ENCODE measurements around the gene SNX14. TPM values are rescaled to one million over a fixed set of nuclear protein-coding genes. Genes with fewer than 3 reads are reported as not detected.

The SNX14 gene
- total RNA-seq, 1 experiment from 2014 or later = 85.0 TPM

- ChIA-PET CTCF (no interaction called here), POLR2A (no interaction called here)
- H3K4me1 Mint-ChIP-seq (ENCODE audit: low read depth, unreplicated experiment) = no peaks in the 10 kb centered on the region
- peaks cover 3% of the 10 kb centered on the region; the same call in 1 of the 2 replicates for H3K4me1 ChIP-seq
- H3K36me3 Mint-ChIP-seq (ENCODE audit: insufficient read depth, unreplicated experiment) = no peaks in the 10 kb centered on the region
- no TSS peak for BruUV-seq (replicated peaks)
- H3K9me3 ChIP-seq = no peaks in the 10 kb centered on the region
- no peaks in the 10 kb centered on the region for H3K36me3 ChIP-seq (ENCODE audit: control insufficient read depth, insufficient read depth, low read length)
- no peaks in the 10 kb centered on the region for H3K27me3 Mint-ChIP-seq (ENCODE audit: insufficient read depth, unreplicated experiment)
- intact Hi-C loops (cut with micrococcal nuclease; ENCODE audit: unreplicated experiment) = no loop called here
- no peaks in the 10 kb centered on the region for H3K9me3 Mint-ChIP-seq (ENCODE audit: unreplicated experiment)
- H3K27me3 ChIP-seq (replicated peaks; ENCODE audit: control insufficient read depth, insufficient read depth, low read length) = no peaks in the 10 kb centered on the region
- DNase-seq = no peak
- no peak for TF ChIP-seq CTCF (IDR thresholded peaks at IDR 0.05; ENCODE audit: insufficient read depth in 1 of 2, low read depth in 1 of 2, low read length in 1 of 2, severe bottlenecking in 1 of 2, unreplicated experiment in 1 of 2)
- no peak overlapping the region for H3K4me3 ChIP-seq (ENCODE audit: low read depth, low read length)
- no peak overlapping the region for H3K27ac Mint-ChIP-seq (ENCODE audit: unreplicated experiment)
- no peak overlapping the region for H3K4me3 Mint-ChIP-seq (ENCODE audit: unreplicated experiment)
Observed at GRCh38 chr6:85479208-85479607, 114.5 kb downstream of the SNX14 start.

- Histone ChIP-seq H3K9me3 (no peaks in the 10 kb centered on the region), H3K27me3 (replicated peaks; ENCODE audit: control insufficient read depth, insufficient read depth, low read length) (no peaks in the 10 kb centered on the region), H3K4me1 (no peaks in the 10 kb centered on the region), H3K4me3 (ENCODE audit: low read depth, low read length) (no peak overlapping the region), H3K36me3 (ENCODE audit: control insufficient read depth, insufficient read depth, low read length) (no peaks in the 10 kb centered on the region)
- Mint-ChIP-seq H3K4me1 (ENCODE audit: low read depth, unreplicated experiment) (no peaks in the 10 kb centered on the region), H3K27me3 (ENCODE audit: insufficient read depth, unreplicated experiment) (no peaks in the 10 kb centered on the region), H3K4me3 (ENCODE audit: unreplicated experiment) (no peak overlapping the region), H3K9me3 (ENCODE audit: unreplicated experiment) (no peaks in the 10 kb centered on the region), H3K36me3 (ENCODE audit: insufficient read depth, unreplicated experiment) (no peaks in the 10 kb centered on the region), H3K27ac (ENCODE audit: unreplicated experiment) (no peak overlapping the region)
- peak in 1 of 2 experiments; percentile 11 for TF ChIP-seq CTCF (IDR thresholded peaks at IDR 0.05; ENCODE audit: insufficient read depth in 1 of 2, low read depth in 1 of 2, low read length in 1 of 2, severe bottlenecking in 1 of 2, unreplicated experiment in 1 of 2)
- intact Hi-C loops (cut with micrococcal nuclease; ENCODE audit: unreplicated experiment) = no loop called here
- CTCF ChIA-PET = interaction anchor here (0.5 to 1.7 kb wide), 3 partner anchors 89 to 188 kb away, joined by 3 to 8 read pairs (median 8); no protein-coding TSS in a partner anchor
- no TSS peak for BruUV-seq (replicated peaks)
- DNase-seq = peak in 1 of 2 experiments; percentile 8
- POLR2A ChIA-PET = no interaction called here
Observed at GRCh38 chr6:85476532-85476931, 117.1 kb downstream of the SNX14 start.

- no peaks in the 10 kb centered on the region for H3K27me3 Mint-ChIP-seq (ENCODE audit: insufficient read depth, unreplicated experiment)
- H3K4me1 ChIP-seq = no peaks in the 10 kb centered on the region
- no peaks in the 10 kb centered on the region for H3K27me3 ChIP-seq (replicated peaks; ENCODE audit: control insufficient read depth, insufficient read depth, low read length)
- ChIA-PET POLR2A (no interaction called here), CTCF (no interaction called here)
- no peak overlapping the region for H3K27ac Mint-ChIP-seq (ENCODE audit: unreplicated experiment)
- no TSS peak for BruUV-seq (replicated peaks)
- intact Hi-C loops (cut with micrococcal nuclease; ENCODE audit: unreplicated experiment) = no loop called here
- no peaks in the 10 kb centered on the region for H3K36me3 ChIP-seq (ENCODE audit: control insufficient read depth, insufficient read depth, low read length)
- TF ChIP-seq CTCF (IDR thresholded peaks at IDR 0.05; ENCODE audit: insufficient read depth in 1 of 2, low read depth in 1 of 2, low read length in 1 of 2, severe bottlenecking in 1 of 2, unreplicated experiment in 1 of 2) = no peak
- no peak overlapping the region for H3K4me3 ChIP-seq (ENCODE audit: low read depth, low read length)
- no peaks in the 10 kb centered on the region for H3K9me3 ChIP-seq
- no peaks in the 10 kb centered on the region for H3K4me1 Mint-ChIP-seq (ENCODE audit: low read depth, unreplicated experiment)
- DNase-seq = no peak
- H3K9me3 Mint-ChIP-seq (ENCODE audit: unreplicated experiment) = no peaks in the 10 kb centered on the region
- H3K4me3 Mint-ChIP-seq (ENCODE audit: unreplicated experiment) = no peak overlapping the region
- H3K36me3 Mint-ChIP-seq (ENCODE audit: insufficient read depth, unreplicated experiment) = no peaks in the 10 kb centered on the region
Observed at GRCh38 chr6:85473748-85474147, 119.9 kb downstream of the SNX14 start.
